ENCODE results near the gene UBASH3A.
"Not testable (repeated sequence)": the region's sequence is repeated elsewhere in the genome, so short reads cannot be mapped to it uniquely, and the experiment has no call there.

The UBASH3A gene

DNA sequence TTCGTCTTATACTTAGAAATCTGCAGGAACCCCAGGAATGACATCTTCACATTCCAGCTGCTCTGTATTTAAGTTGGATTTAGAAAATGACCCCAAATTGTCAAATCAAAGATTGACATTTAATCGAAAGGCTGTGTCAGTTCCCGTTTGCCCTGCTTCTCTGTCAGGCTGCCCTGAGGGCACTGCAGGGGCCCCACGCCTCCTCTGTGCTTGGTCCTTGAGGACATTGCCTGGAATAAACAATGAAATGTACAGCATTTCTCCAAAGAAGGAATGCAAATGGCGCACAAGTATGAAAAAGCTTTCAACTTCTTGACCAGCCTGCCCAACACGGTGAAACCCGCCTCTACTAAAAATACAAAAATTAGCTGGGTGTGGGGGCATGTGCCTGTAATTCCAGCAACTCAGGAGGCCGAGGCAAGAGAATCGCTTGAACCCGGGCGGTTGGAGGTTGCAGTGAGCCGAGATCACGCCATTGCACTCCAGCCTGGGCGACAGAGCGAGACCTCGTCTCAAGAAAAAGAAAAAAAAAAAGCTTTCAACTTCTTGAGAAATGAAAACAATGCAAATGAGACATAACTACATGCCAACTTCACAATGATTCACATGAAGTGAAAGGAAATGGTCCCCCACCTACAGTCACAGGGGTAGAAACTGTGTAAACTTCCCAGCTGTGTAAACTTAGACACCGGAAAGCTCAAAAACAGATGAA, 10.8 kb upstream of the UBASH3A start:
- DNase-seq, result no peak

DNA sequence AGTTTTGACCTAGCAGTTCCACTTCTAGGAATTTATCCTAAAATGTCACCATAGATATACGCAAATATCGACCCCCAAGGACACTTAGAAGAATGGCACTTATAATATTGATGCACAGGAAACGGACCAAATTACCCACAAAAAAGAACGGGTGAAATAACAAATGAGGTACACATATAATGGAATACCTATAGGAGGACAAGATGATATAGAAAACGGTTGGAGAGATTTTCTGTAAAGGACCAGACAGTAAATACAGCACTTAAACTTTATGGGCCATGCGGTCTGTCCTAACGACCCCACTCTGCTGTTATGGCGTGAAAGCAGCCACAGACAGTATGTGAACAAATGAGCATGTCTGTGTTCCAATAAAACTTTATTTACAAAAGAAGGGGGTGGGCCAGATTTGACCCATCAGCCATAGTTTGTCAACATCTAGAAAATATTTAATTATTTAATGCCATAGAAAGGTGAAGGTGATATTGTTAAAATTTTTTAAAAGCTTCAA, 10.2 kb upstream of the UBASH3A start:
- DNase-seq, result no peak

GRCh38 chr21:42395302-42395701, 8.4 kb upstream of the UBASH3A start:
- DNase-seq, result no peak

- DNase-seq, result no peak
These were observed 7.6 kb upstream of the UBASH3A start, which contains the start of gene TMPRSS3 for GRCh38 chr21:42395905-42396651. Gene TMPRSS3 (minus strand): TSS chr21:42396052. CDS start chr21:42395417, 635 bp downstream.

- no peak for DNase-seq
These were observed 6.6 kb upstream of the UBASH3A start for GRCh38 chr21:42396799-42397745.

DNA sequence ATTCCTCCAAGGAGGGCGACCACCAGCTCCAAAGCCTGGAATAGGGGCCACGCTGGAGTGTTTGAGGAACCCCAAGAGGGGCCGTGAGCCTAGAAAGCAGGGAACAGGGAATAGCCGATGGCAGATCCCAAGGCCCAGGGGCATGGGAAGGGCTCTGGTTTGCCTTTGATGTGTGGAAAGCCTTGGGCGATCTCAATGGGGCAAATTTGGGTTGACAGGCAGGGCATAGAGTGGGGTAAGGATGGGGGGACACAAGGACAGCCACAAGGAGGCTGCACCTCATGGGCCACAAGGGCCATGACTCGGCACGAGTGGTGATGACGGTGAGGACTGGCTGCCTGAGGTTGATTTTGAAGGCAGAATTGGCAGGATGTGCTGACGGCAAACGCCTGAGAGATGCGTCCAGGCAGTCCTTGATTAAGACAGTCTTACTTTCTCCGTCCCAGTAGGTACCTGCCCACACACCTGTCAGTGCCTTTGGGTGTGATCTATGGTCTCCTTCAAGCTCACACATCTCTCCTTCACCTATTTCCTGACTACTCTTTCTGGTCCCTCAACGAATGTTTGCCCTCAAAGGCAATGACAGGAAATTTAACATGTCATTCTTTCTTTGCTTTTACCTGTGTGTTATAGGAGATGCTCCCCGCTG, 5.8 kb upstream of the UBASH3A start:
- no peak for DNase-seq

DNA sequence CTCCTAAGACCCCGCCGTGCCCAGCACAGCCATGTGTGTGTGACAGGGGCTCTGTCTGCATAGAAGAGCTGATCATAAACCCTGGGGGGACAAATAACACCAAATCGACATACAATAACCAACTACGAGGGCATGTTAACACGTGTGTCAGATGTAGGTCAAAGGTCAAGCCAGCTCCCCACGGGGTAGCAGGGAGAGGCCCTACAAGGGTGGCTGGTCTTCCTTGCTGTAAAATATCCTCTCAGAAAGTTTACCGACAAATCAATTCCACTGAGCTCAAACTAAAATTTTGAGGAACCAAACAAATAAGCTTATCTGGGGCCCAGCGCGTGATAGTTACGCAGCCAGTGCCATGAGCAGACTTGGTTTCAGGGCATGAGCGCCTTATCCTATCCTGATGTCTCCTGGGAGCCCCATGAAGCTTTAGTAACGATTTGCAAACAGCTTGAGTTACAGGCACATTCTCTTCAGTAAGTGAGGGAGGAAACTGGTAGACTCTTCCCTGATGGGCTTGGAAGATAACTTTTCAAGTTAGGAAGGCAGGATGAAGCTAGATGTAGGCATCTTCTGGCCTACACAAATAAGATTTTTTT, 5.2 kb upstream of the UBASH3A start:
- DNase-seq, result no peak

DNA sequence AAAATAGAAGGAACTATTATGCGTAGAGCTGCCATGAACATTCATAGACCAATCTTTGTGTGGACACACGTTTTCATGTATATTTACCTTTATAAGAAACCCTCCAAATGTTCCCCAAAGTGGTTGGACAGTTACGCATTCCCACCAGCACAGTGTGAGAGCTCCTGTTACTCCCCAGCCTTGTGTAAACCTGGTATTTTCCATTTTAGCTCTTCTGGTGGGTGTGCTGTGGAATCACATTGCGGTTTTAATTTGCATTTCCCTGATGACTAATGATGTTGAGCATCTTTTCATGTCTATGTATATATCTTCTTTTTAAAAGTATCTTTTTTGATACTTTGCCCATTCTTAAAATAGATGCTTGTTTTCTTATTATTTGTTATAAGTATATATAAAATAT, 3.2 kb upstream of the UBASH3A start:
- no peak for DNase-seq

- no peak for DNase-seq
These were observed 2.5 kb upstream of the UBASH3A start for GRCh38 chr21:42401154-42401553.

DNA sequence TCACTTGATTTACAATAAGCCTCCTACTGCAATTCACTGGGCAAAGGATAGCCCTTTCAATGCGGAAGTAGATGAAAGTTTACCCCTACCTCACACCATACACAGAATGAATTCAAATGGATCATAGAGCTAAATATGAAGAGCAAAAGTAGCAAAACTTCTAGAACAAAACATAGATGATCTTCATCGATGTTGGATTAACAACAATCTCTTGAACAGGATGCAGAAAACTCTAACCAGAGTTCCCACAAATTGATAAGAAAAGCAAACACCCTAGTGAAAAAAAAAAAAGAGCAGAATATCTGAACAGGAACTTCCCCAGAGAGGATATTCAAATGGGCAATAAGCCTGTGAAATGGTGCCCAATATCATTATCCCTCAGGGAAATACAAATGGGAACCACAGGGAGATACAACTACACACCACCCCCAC, 1.9 kb upstream of the UBASH3A start:
- DNase-seq, result no peak

DNA sequence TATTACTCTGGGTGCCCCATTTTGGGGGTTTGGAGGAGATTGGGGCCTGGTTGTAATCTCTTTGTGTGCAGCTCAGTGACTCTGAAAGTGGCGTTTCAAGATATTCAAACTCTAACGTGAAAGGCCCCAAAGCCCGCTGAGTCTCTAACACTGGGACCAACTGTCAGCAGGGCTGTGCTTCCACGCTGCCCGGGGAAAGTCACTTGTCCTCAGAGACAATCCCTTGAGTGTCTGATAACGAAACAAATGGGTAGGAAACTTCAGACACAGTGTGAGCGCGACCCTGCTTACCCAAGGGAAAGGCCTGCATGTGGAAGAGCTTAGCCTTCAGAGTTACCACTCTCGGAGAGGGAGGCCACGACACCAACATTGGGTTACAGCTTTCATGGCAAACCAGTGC, 837 bp downstream of the UBASH3A start:
- DNase-seq, result no peak

- no peak for DNase-seq
These were observed 1.6 kb downstream of the UBASH3A start for GRCh38 chr21:42405064-42406013.

DNA sequence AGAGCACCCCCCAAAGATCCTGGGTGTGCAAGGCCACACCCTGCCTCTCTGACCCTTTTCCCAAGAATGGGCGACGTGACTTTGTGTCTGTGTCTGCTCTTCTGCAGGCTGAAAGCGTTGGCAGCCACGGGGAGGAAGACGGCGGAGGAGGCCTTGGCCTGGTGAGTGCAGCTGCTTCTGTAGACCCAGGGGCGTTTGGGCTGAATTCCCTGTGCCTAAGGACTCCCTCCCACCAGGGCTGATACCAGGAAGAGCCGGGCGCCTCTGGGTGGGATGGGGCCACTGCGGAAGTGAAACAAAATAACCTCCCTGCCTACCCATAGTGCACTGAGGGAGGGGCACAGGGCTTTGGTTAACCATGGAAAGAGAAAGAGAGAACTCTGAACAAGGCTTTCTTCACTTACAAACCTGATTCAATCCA, 2.5 kb downstream of the UBASH3A start:
- DNase-seq, result no peak

- no peak for DNase-seq
These were observed 3.2 kb downstream of the UBASH3A start for GRCh38 chr21:42406866-42407265.

GRCh38 chr21:42407476-42407875, 3.8 kb downstream of the UBASH3A start:
- DNase-seq, result no peak

GRCh38 chr21:42408718-42409117, 5.0 kb downstream of the UBASH3A start:
- DNase-seq, result not testable (repeated sequence)

DNA sequence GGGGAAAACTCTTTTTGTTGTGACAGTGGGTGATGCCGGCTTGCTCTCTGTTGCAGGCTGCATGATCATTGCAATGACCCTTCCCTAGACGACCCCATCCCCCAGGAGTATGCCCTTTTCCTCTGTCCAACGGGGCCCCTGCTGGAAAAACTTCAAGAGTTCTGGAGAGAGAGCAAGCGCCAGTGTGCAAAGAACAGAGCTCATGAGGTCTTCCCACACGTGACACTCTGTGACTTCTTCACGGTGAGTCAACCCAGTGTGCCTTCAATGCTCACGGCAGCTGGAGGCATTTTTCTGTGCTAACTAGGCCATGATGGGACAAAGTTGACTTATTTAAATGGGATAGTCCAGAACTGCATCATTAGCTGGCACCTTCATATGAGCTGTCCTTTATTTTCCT, 5.7 kb downstream of the UBASH3A start:
- no peak for DNase-seq

DNA sequence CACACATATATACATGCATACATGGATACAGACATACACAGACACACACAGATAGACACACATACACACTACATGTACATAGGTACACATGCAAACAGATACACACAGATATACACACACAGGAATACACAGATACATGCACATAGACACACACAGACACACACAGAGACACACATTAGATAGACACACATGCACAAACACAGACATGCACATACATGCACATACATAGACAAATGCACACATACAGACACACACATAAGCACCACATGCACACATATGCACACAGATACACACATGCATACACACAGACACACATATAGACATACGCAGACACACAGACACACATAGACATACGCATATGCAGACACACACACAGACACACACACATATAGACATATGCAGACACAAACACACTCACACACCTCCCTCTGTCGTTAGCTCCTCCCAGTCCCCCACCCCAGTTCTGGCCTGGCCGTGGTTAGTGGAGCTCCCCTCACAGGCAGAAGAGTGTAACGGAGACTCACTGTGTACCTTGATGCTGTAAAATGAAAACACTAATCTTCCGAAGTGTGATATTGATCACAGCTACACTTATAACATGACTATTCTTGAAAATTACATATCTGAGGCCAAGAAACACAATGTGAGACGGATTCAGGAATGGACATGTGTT, 7.6 kb downstream of the UBASH3A start:
- DNase-seq, result no peak

GRCh38 chr21:42411891-42412635, 8.4 kb downstream of the UBASH3A start:
- DNase-seq, result no peak

DNA sequence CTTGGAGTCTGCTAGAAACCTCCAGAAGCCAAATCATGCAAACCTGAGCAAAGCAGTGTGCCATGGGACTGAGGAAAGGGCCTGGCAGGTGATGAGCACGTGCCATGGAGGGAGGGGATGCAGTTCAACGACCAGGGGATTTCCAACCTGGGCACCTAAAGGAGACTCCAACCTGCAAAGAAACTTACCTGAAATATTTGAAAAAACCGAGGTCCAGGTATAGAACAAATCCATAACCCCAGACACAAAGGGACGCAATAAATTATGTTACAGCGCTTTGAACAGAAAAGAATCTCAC, 8.9 kb downstream of the UBASH3A start:
- DNase-seq, result no peak

Data from NCI-H1105 treated with DMSO at 0.1 percent for 48 hours (cell line).